Colonic mucosa (tissue), 4 donors: ENCODE measurements around the gene ZNF511. TPM values are rescaled to one million over a fixed set of nuclear protein-coding genes. Genes with fewer than 3 reads are reported as not detected.
A peak's percentile ranks its signal among the peaks of the same experiment; 100 is the strongest.

Source experiments
- DNase-seq: peaks from one replicate; pipeline ENCODE4 v3.0.0-alpha.2; 2020
- H3K27ac ChIP-seq: fragments of 200-600 bp; one replicate; pipeline ENCODE4 v1.8.0; 2021
- H3K27me3 ChIP-seq: fragments of 200-600 bp; one replicate; pipeline ENCODE4 v1.8.0; 2021
- H3K36me3 ChIP-seq: fragments of 200-600 bp; one replicate; pipeline ENCODE4 v1.8.0; 2021
- H3K4me1 ChIP-seq: fragments of 200-600 bp; one replicate; pipeline ENCODE4 v1.8.0; 2021; ENCODE audit warnings: mild to moderate bottlenecking
- H3K4me3 ChIP-seq: fragments of 200-600 bp; one replicate; pipeline ENCODE4 v1.8.0; 2021
- H3K9ac ChIP-seq, 2 donors: one replicate each; pipeline ENCODE4 v1.7.0; 2013; ENCODE audit warnings: control low read depth in 2 of 2, low read depth in 2 of 2, low read length in 2 of 2
- H3K9me3 ChIP-seq: fragments of 200-600 bp; one replicate; pipeline ENCODE4 v1.8.0; 2021
- intact Hi-C: fragments of 100-400 bp; cut with DNase I; formaldehyde crosslinking; loops from one replicate; pipeline ENCODE4 v1.14.1; 2022
- total RNA-seq, 2 donors: library from RNA; stranded (reverse); fragmentation: NEBNext Ultra II Directional in 1 of 2; extraction: Animal tissue kit (Norgen Biotek cat#: 25700) in 1 of 2; gene quantifications; one replicate each; pipeline ENCODE4 v1.2.1, GENCODE V29; 2021
- TF ChIP-seq, protein P1 (sequence below): fragments of 200-600 bp; IDR thresholded peaks from one replicate; pipeline ENCODE4 v1.8.0; 2022; ENCODE audit warnings: antibody characterized with exemption, mild to moderate bottlenecking
- donor health status: healthy.
- donor health status: DM: no; HTN: no; CAD: no.
- donor health status: DM: no; HTN: no; CAD: no.

ZNF511 gene
- total RNA-seq, 2 donors from 2014 or later, result 53.9 to 78.2 TPM

DNA sequence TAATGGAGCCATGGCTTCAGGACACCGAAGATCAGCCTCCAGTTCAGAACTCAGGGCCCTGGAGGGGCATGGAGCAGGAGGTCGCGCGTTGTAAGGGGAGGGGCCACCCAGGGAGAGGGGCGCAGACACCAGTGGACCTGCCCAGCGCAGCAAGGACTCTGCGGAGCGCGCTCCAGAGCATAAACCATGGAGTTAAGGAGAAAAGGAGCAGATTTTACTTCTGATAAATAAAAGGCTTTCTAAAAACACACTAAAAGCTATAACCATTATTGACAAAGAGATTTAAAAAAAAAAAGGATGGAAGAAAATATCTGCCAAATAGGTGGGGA is 17.5 kb downstream of the ZNF511 start:
- Histone ChIP-seq H3K9me3 (no peaks in the 10 kb centered on the region), H3K4me3 (peak overlapping the region; percentile 26), H3K27me3 (peaks cover 44% of the 10 kb centered on the region), H3K4me1 (peaks cover 13% of the 10 kb centered on the region), H3K36me3 (no peaks in the 10 kb centered on the region), H3K9ac (no peak overlapping the region), H3K27ac (no peak overlapping the region)
- intact Hi-C loops, result loop anchor here (10.0 kb wide), 1 partner anchor 199 kb away; the partner anchor contains the start of gene CYP2E1
- TF ChIP-seq, protein P1, sequence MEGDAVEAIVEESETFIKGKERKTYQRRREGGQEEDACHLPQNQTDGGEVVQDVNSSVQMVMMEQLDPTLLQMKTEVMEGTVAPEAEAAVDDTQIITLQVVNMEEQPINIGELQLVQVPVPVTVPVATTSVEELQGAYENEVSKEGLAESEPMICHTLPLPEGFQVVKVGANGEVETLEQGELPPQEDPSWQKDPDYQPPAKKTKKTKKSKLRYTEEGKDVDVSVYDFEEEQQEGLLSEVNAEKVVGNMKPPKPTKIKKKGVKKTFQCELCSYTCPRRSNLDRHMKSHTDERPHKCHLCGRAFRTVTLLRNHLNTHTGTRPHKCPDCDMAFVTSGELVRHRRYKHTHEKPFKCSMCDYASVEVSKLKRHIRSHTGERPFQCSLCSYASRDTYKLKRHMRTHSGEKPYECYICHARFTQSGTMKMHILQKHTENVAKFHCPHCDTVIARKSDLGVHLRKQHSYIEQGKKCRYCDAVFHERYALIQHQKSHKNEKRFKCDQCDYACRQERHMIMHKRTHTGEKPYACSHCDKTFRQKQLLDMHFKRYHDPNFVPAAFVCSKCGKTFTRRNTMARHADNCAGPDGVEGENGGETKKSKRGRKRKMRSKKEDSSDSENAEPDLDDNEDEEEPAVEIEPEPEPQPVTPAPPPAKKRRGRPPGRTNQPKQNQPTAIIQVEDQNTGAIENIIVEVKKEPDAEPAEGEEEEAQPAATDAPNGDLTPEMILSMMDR, result no peak
- DNase-seq, result no peak

- TF ChIP-seq, protein P1, result no peak
- Histone ChIP-seq H3K27me3 (peaks cover 49% of the 10 kb centered on the region), H3K36me3 (no peaks in the 10 kb centered on the region), H3K9ac (no peak overlapping the region), H3K27ac (no peak overlapping the region), H3K4me1 (peaks cover 13% of the 10 kb centered on the region), H3K9me3 (no peaks in the 10 kb centered on the region), H3K4me3 (no peak overlapping the region)
- intact Hi-C loops, result loop anchor here (10.0 kb wide), 1 partner anchor 198 kb away; the partner anchor contains the start of gene CYP2E1
- DNase-seq, result no peak
Measured at GRCh38 chr10:133326745-133327650, 18.3 kb downstream of the ZNF511 start.

GRCh38 chr10:133327651-133328357 is 19.1 kb downstream of the ZNF511 start:
- Histone ChIP-seq H3K36me3 (no peaks in the 10 kb centered on the region), H3K9me3 (no peaks in the 10 kb centered on the region), H3K4me1 (peaks cover 13% of the 10 kb centered on the region), H3K4me3 (no peak overlapping the region), H3K27ac (no peak overlapping the region), H3K27me3 (peaks cover 49% of the 10 kb centered on the region), H3K9ac (no peak overlapping the region)
- intact Hi-C loops, result loop anchor here (10.0 kb wide), 1 partner anchor 197 kb away; the partner anchor contains the start of gene CYP2E1
- DNase-seq, result no peak
- TF ChIP-seq, protein P1, result no peak

GRCh38 chr10:133328358-133329343 is 19.9 kb downstream of the ZNF511 start:
- Histone ChIP-seq H3K4me3 (no peak overlapping the region), H3K27me3 (peaks cover 49% of the 10 kb centered on the region), H3K9ac (no peak overlapping the region), H3K36me3 (no peaks in the 10 kb centered on the region), H3K9me3 (no peaks in the 10 kb centered on the region), H3K27ac (no peak overlapping the region), H3K4me1 (peaks cover 13% of the 10 kb centered on the region)
- TF ChIP-seq, protein P1, result no peak
- intact Hi-C loops, result loop anchor here (10.0 kb wide), 1 partner anchor 196 kb away; the partner anchor contains the start of gene CYP2E1
- DNase-seq, result no peak
